D721Med (cell line): Measurements from ENCODE around the gene SLCO1B3.

Source experiments
- DNase-seq: peaks from one replicate; pipeline ENCODE4 v3.0.0; 2011; ENCODE audit warnings: low spot score; ENCODE audit not compliant: insufficient read length
- FAIRE-seq: peaks from 2 replicates; lab custom pipeline; 2011; peaks lifted over from hg19 to GRCh38; lab: Jason Lieb, UNC
- TF ChIP-seq, protein P1 (sequence below): IDR thresholded peaks from 2 replicates; pipeline ENCODE4 v1.5.1; 2012; ENCODE audit warnings: mild to moderate bottlenecking, control low read depth; ENCODE audit not compliant: insufficient read depth; ENCODE audit errors: missing control alignments

The SLCO1B3 gene

DNA sequence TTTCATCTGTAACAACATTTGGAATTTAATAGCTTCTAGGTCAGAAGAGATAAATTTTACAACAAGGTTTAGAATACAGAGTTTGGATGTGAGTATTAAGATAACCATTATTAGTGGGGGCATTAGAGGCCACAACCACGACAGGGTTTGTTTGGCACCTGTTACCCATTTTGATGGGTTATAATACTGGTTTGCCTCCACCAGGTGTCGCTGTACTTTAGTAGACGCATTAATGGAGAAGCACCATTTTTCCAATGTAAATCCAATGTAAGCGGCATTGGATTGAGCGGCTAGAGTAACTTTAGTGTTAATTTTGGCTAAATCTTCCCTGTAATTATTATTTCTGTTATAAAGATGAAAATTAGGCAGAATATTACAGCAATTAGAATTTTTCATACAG is 136.2 kb downstream of the SLCO1B3 start:
- DNase-seq (no peak), FAIRE-seq (no peak)
- TF ChIP-seq, protein P1, sequence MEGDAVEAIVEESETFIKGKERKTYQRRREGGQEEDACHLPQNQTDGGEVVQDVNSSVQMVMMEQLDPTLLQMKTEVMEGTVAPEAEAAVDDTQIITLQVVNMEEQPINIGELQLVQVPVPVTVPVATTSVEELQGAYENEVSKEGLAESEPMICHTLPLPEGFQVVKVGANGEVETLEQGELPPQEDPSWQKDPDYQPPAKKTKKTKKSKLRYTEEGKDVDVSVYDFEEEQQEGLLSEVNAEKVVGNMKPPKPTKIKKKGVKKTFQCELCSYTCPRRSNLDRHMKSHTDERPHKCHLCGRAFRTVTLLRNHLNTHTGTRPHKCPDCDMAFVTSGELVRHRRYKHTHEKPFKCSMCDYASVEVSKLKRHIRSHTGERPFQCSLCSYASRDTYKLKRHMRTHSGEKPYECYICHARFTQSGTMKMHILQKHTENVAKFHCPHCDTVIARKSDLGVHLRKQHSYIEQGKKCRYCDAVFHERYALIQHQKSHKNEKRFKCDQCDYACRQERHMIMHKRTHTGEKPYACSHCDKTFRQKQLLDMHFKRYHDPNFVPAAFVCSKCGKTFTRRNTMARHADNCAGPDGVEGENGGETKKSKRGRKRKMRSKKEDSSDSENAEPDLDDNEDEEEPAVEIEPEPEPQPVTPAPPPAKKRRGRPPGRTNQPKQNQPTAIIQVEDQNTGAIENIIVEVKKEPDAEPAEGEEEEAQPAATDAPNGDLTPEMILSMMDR = peak; percentile 30

DNA sequence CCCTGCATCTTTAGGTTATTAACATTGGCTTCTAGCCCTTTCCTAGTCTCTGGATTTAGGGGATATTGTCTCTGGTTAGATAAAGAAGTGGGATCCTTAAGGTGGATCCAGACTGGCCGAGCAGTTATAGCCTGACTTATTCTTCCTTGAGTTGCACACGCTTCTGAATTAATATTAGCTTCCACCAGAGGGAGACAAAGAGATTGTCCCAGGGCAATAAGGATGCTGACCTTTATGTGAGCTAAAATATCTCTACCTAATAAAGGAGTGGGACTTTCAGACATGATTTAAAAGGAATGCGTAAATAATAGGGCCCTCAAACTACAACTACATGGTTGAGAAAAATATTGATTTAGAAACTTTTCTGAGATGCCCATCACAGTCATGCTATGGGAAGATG is 139.7 kb downstream of the SLCO1B3 start:
- TF ChIP-seq, protein P1 = peak; percentile 26
- FAIRE-seq = no peak
- DNase-seq = no peak

DNA sequence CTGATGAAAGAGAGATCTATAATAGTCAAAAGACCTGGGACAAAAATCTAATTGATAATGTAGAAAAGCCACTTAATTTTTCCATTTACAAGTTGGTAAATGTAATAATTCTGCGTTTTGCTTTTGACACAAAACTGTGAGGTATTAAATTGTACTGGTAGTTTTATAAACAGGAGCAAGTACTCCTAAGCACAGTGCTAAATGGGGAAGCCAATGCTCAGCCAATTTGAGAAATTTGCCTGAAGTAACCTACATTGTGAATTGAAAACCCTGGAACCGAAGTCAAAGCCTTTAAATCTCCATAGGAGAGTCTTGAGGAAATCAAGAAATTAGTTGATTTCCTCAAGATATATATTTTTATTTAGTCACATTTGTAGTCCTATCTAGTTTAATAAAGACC is 152.8 kb downstream of the SLCO1B3 start:
- TF ChIP-seq, protein P1 = no peak
- FAIRE-seq (no peak), DNase-seq (no peak)

DNA sequence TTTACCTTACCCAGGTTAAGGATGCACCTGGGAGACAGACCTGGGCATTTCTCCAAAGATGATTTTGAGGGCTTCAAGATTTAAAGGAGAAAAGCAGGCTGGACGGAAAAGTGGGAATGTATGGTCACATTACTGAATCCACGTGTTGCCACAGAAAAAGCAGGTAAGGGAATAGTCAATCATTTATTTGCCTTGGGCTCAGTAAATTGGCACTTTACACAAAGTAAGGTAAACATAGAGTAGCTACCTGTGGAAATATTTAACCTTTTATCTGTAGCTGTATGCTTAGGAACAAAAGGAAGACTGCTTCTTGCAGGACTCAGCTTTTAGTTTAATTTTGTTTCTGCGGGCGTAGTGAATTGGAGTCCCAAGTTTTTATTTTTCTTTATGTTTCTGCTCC is 153.3 kb downstream of the SLCO1B3 start:
- TF ChIP-seq, protein P1 = no peak
- FAIRE-seq (no peak), DNase-seq (no peak)
